HepG2 (cell line): ENCODE results near the gene SPC24. TPM values are rescaled to one million over a fixed set of nuclear protein-coding genes. Genes with fewer than 3 reads are reported as not detected.

Experiments
- ATF1 ChIP-seq: IDR thresholded peaks from 2 replicates; pipeline ENCODE4 v1.6.1; 2016; ENCODE audit warnings: mild to moderate bottlenecking, control low read depth
- BRD4 ChIP-seq: sonication (generic); formaldehyde crosslinking; IDR thresholded peaks from 2 replicates; pipeline ENCODE4 v1.4.0; 2020; ENCODE audit warnings: missing genetic modification reagents
- FUBP1 ChIP-seq: sonication (generic); formaldehyde crosslinking; IDR thresholded peaks from 2 replicates; pipeline ENCODE4 v1.5.1; 2020; ENCODE audit warnings: missing genetic modification reagents, mild to moderate bottlenecking, borderline replicate concordance
- KAT2B ChIP-seq: fragments of 150-350 bp; IDR thresholded peaks from 2 replicates; pipeline ENCODE4 v1.6.1; 2014; ENCODE audit warnings: low read depth, low read length, borderline replicate concordance
- KLF12 ChIP-seq: sonication (generic); formaldehyde crosslinking; IDR thresholded peaks from 2 replicates; pipeline ENCODE4 v1.4.0; 2020; ENCODE audit warnings: missing genetic modification reagents, borderline replicate concordance
- LRRFIP1 ChIP-seq: sonication (generic); formaldehyde crosslinking; conservative IDR thresholded peaks from 2 replicates; pipeline ENCODE4 v1.4.0; 2020; ENCODE audit warnings: missing genetic modification reagents
- MAZ ChIP-seq, 2 experiments: sonication (generic) in 1 of 2; formaldehyde crosslinking in 1 of 2; IDR thresholded peaks; 2 replicates each; pipeline versions ENCODE4 v1.5.0 to v1.6.1; 2012 to 2020; ENCODE audit warnings: low read depth in 2 of 2, mild to moderate bottlenecking in 2 of 2, borderline replicate concordance in 1 of 2, improper control_type of control experiment in 1 of 2, low read length in 1 of 2, missing genetic modification reagents in 1 of 2, moderate library complexity in 1 of 2
- PHB2 ChIP-seq: fragments of 450-650 bp; IDR thresholded peaks from 2 replicates; pipeline ENCODE4 v1.6.1; 2018; ENCODE audit not compliant: partially characterized antibody
- TAF1 ChIP-seq: sonication (generic); formaldehyde crosslinking; IDR thresholded peaks from 2 replicates; pipeline ENCODE4 v1.4.0; 2020; ENCODE audit warnings: missing genetic modification reagents
- TBX3 ChIP-seq: fragments of 450-650 bp; IDR thresholded peaks from 2 replicates; pipeline ENCODE4 v1.6.1; 2017; ENCODE audit warnings: antibody characterized with exemption, mild to moderate bottlenecking, inconsistent platforms, borderline replicate concordance
- TFE3 ChIP-seq: IDR thresholded peaks from 2 replicates; pipeline ENCODE4 v1.6.1; 2016
- THAP9 ChIP-seq: sonication (generic); formaldehyde crosslinking; IDR thresholded peaks from 2 replicates; pipeline ENCODE4; 2020; ENCODE audit warnings: missing genetic modification reagents, mild to moderate bottlenecking, borderline replicate concordance
- ZBTB2 ChIP-seq: sonication (generic); formaldehyde crosslinking; IDR thresholded peaks from 2 replicates; pipeline ENCODE4 v1.8.0; 2022; ENCODE audit warnings: low read depth, missing genetic modification reagents
- ZNF333 ChIP-seq: sonication (generic); formaldehyde crosslinking; IDR thresholded peaks from 2 replicates; pipeline ENCODE4 v1.4.0; 2020; ENCODE audit warnings: mild to moderate bottlenecking, missing genetic modification reagents, borderline replicate concordance
- polyA plus RNA-seq, 8 experiments: library from polyadenylated mRNA; depleted of rRNA in 3 of 8; stranded (reverse) in 7 of 8; unstranded in 1 of 8; fragments of >200 nt; fragmentation: Illumina TruSeq in 4 of 8; extraction: Trizol in 4 of 8; gene quantifications; 2 replicates each; pipeline versions ENCODE4 v1.2.1 to v1.2.3, GENCODE V29; 2011 to 2016; ENCODE audit warnings: low read depth in 4 of 8, missing spikeins in 1 of 8, mixed read lengths in 1 of 8; ENCODE audit not compliant: insufficient read depth in 1 of 8
- total RNA-seq, 5 experiments: library from RNA; depleted of rRNA; stranded (reverse); fragments of >200 nt; fragmentation: Illumina TruSeq; extraction: Trizol; gene quantifications; 2 replicates each; pipeline ENCODE4 v1.2.3, GENCODE V29; 2016; ENCODE audit warnings: low read depth in 1 of 5

SPC24 gene
- total and polyA plus RNA-seq, 2 of the 13 experiments (the other 11 are each of a cell fraction or from before 2014, with no cell fraction given) = 10.0 to 46.2 TPM

- TF ChIP-seq TAF1 (CRISPR knock-in tag) (0 out of 2 replicates have a peak, but pooled peaks have one; percentile 22), FUBP1 (no peak), KLF12 (CRISPR knock-in tag) (0 out of 2 replicates have a peak, but pooled peaks have one; percentile 45), KAT2B (no peak), BRD4 (CRISPR knock-in tag) (no peak), TBX3 (no peak), ATF1 (CRISPR knock-in tag) (no peak), ZNF333 (CRISPR knock-in tag) (no peak), ZBTB2 (CRISPR knock-in tag) (peak; percentile 80), PHB2 (no peak), THAP9 (CRISPR knock-in tag) (no peak), LRRFIP1 (CRISPR knock-in tag) (no peak), MAZ (IDR thresholded peaks at IDR 0.05; ENCODE audit: borderline replicate concordance, low read depth, low read length) (peak; percentile 55; the same call in 1 of the 2 replicates), MAZ (CRISPR knock-in tag; IDR thresholded peaks at IDR 0.05; ENCODE audit: low read depth) (peak; percentile 78), TFE3 (CRISPR knock-in tag) (no peak)
Observed at GRCh38 chr19:11197291-11198174, 42.0 kb upstream of the SPC24 start, which contains the start of gene KANK2 (continued).
